Activated CD8-positive, alpha-beta T cell treated with anti-CD3 and anti-CD28 coated beads for 36 hours (primary cell): ENCODE results near the gene ADAMTS20. TPM values are rescaled to one million over a fixed set of nuclear protein-coding genes. Genes with fewer than 3 reads are reported as not detected.

Experiments used
- ATAC-seq: fragments of 200-7000 bp; cut with Tn5 transposase; one replicate; pipeline ENCODE4 v1.10.0; 2021; ENCODE audit warnings: mild to moderate bottlenecking, moderate library complexity
- CTCF ChIA-PET: fragments of 350-600 bp; sonication (Branson Sonifier 250); formaldehyde crosslinking; loops from one replicate; lab custom pipeline; 2021; ENCODE audit warnings: antibody characterized with exemption; lab: Charles Lee
- POLR2A ChIA-PET: fragments of 350-600 bp; sonication (Branson Sonifier 250); formaldehyde crosslinking; loops from one replicate; lab custom pipeline; 2021; ENCODE audit warnings: antibody characterized with exemption; lab: Charles Lee
- DNase-seq: peaks from one replicate; pipeline ENCODE4 v3.0.0-alpha.2; 2020
- H3K27ac Mint-ChIP-seq: one replicate; pipeline ENCODE4 v1.8.0; 2021; ENCODE audit warnings: mild to moderate bottlenecking, mixed read lengths
- H3K27me3 Mint-ChIP-seq: one replicate; pipeline ENCODE4 v1.8.0; 2021; ENCODE audit warnings: mixed read lengths
- H3K36me3 Mint-ChIP-seq: one replicate; pipeline ENCODE4 v1.8.0; 2021; ENCODE audit warnings: low read depth, mixed read lengths
- H3K4me1 Mint-ChIP-seq: one replicate; pipeline ENCODE4 v1.8.0; 2021; ENCODE audit warnings: low read depth, mixed read lengths
- H3K4me3 Mint-ChIP-seq: one replicate; pipeline ENCODE4 v1.8.0; 2021; ENCODE audit warnings: mild to moderate bottlenecking, moderate library complexity, mixed read lengths
- H3K9me3 Mint-ChIP-seq: one replicate; pipeline ENCODE4 v1.8.0; 2021; ENCODE audit warnings: mixed read lengths
- CTCF ChIP-seq: fragments of 200-600 bp; IDR thresholded peaks from one replicate; pipeline ENCODE4 v1.8.0; 2022; ENCODE audit warnings: antibody characterized with exemption, mild to moderate bottlenecking
- intact Hi-C: fragments of 100-400 bp; cut with micrococcal nuclease; formaldehyde crosslinking; loops from one replicate; pipeline ENCODE4 v1.10.0; 2022
- total RNA-seq, 2 experiments: library from RNA; stranded (reverse); gene quantifications; one replicate each; pipeline ENCODE4 v1.2.3, GENCODE V29; 2021

The ADAMTS20 gene
- total RNA-seq, 2 experiments from 2014 or later: not detected

GRCh38 chr12:43459285-43459684 lies 92.7 kb downstream of the ADAMTS20 start:
- DNase-seq: no peak

GRCh38 chr12:43453761-43454160 lies 98.2 kb downstream of the ADAMTS20 start:
- intact Hi-C loops: no loop called here
- CTCF ChIA-PET: no interaction called here

More at GRCh38 chr12:43459285-43459684, 92.7 kb downstream of the ADAMTS20 start:
- ChIA-PET POLR2A (no interaction called here), CTCF (no interaction called here)
- ATAC-seq: no peak
- TF ChIP-seq CTCF: no peak
- Mint-ChIP-seq H3K27ac (no peak overlapping the region), H3K4me1 (no peaks in the 10 kb centered on the region), H3K36me3 (no peaks in the 10 kb centered on the region), H3K27me3 (no peaks in the 10 kb centered on the region), H3K4me3 (no peak overlapping the region), H3K9me3 (peaks cover 7% of the 10 kb centered on the region)
- intact Hi-C loops: no loop called here

GRCh38 chr12:43444940-43445564 lies 107.0 kb downstream of the ADAMTS20 start:
- TF ChIP-seq CTCF: peak; percentile 84
- POLR2A ChIA-PET: no interaction called here
- intact Hi-C loops: loop anchor here (10.0 kb wide), 1 partner anchor 440 kb away; no protein-coding TSS in a partner anchor
- peak; percentile 77 for DNase-seq
- H3K27ac Mint-ChIP-seq: no peak overlapping the region
- no peak overlapping the region for H3K4me3 Mint-ChIP-seq
- no peak for ATAC-seq
- H3K4me1 Mint-ChIP-seq: no peaks in the 10 kb centered on the region
- H3K27me3 Mint-ChIP-seq: peaks cover 4% of the 10 kb centered on the region
- H3K36me3 Mint-ChIP-seq: no peaks in the 10 kb centered on the region
- H3K9me3 Mint-ChIP-seq: no peaks in the 10 kb centered on the region
- CTCF ChIA-PET: interaction anchor here (0.6 to 1.5 kb wide), 9 partner anchors 11 to 438 kb away, joined by 3 to 11 read pairs (median 3); no protein-coding TSS in a partner anchor

More at GRCh38 chr12:43453761-43454160, 98.2 kb downstream of the ADAMTS20 start:
- Mint-ChIP-seq H3K4me3 (no peak overlapping the region), H3K9me3 (peaks cover 7% of the 10 kb centered on the region), H3K4me1 (no peaks in the 10 kb centered on the region), H3K27me3 (no peaks in the 10 kb centered on the region), H3K27ac (no peak overlapping the region), H3K36me3 (no peaks in the 10 kb centered on the region)
- DNase-seq (no peak), ATAC-seq (no peak)
- TF ChIP-seq CTCF: no peak
- POLR2A ChIA-PET: no interaction called here

- no peaks in the 10 kb centered on the region for H3K27me3 Mint-ChIP-seq
- no peaks in the 10 kb centered on the region for H3K36me3 Mint-ChIP-seq
- TF ChIP-seq CTCF: no peak
- no peak overlapping the region for H3K27ac Mint-ChIP-seq
- POLR2A ChIA-PET: no interaction called here
- CTCF ChIA-PET: no interaction called here
- H3K4me1 Mint-ChIP-seq: no peaks in the 10 kb centered on the region
- H3K9me3 Mint-ChIP-seq: no peaks in the 10 kb centered on the region
- DNase-seq: no peak
- no peak overlapping the region for H3K4me3 Mint-ChIP-seq
- intact Hi-C loops: no loop called here
- no peak for ATAC-seq
Observed at GRCh38 chr12:43436597-43436996, 115.4 kb downstream of the ADAMTS20 start.

- H3K27me3 Mint-ChIP-seq: no peaks in the 10 kb centered on the region
- TF ChIP-seq CTCF: no peak
- intact Hi-C loops: no loop called here
- CTCF ChIA-PET: no interaction called here
- ATAC-seq (no peak), DNase-seq (no peak)
- no peaks in the 10 kb centered on the region for H3K36me3 Mint-ChIP-seq
- H3K27ac Mint-ChIP-seq: no peak overlapping the region
- no peaks in the 10 kb centered on the region for H3K9me3 Mint-ChIP-seq
- H3K4me3 Mint-ChIP-seq: no peak overlapping the region
- POLR2A ChIA-PET: no interaction called here
- H3K4me1 Mint-ChIP-seq: no peaks in the 10 kb centered on the region
Observed at GRCh38 chr12:43434614-43435013, 117.4 kb downstream of the ADAMTS20 start.
